Measurements from ENCODE around the gene TMEM109. TPM values are rescaled to one million over a fixed set of nuclear protein-coding genes. Genes with fewer than 3 reads are reported as not detected.

TMEM109 gene
- total and polyA plus RNA-seq, 2 of the 13 experiments (the other 11 are each of a cell fraction or from before 2014, with no cell fraction given) = 7.7 to 18.0 TPM

GRCh38 chr11:60950933-60951605, 37.1 kb downstream of the TMEM109 start:
- Histone ChIP-seq H3K79me2 (ENCODE audit: insufficient read depth, low read length) (no peaks in the 10 kb centered on the region), H3K4me2 (ENCODE audit: low read depth, low read length) (no peak overlapping the region), H3K36me3 (replicated peaks in 1 of 2; ENCODE audit: control insufficient read depth in 1 of 2, insufficient read depth in 2 of 2, low read length in 2 of 2) (no peaks in the 10 kb centered on the region), H3K27me3 (ENCODE audit: control insufficient read depth in 1 of 2, insufficient read depth in 2 of 2, low read length in 2 of 2) (peaks cover 0 to 15% of the 10 kb centered on the region in 2 experiments; a peak in 2 of 5 replicates), H2AFZ (ENCODE audit: low read length) (no peak overlapping the region), H3K9me3 (ENCODE audit: low read length) (no peaks in the 10 kb centered on the region), H3K4me1 (ENCODE audit: insufficient read depth, low read length) (no peaks in the 10 kb centered on the region), H3K27ac (ENCODE audit: extremely low read length, insufficient read depth, low read length) (no peak overlapping the region), H3K4me3 (replicated peaks in 1 of 3; ENCODE audit: insufficient read depth in 1 of 3, low read depth in 2 of 3, low read length in 3 of 3) (no peak overlapping the region), H3K9ac (ENCODE audit: insufficient read depth, low read depth, low read length) (no peak overlapping the region), H4K20me1 (ENCODE audit: insufficient read depth, low read length) (no peaks in the 10 kb centered on the region)
- intact Hi-C loops (cut with micrococcal nuclease; ENCODE audit: unreplicated experiment) (no loop called here), in situ Hi-C loops (cut with HindIII; ENCODE audit: extremely low pct_ligation_motif_present, low pct_unique_long_range_greater_than_20kb) (no loop called here)
- ATAC-seq (no peak), DNase-seq (ENCODE audit: low spot score) (no peak), FAIRE-seq (no peak)
- no peak for TF ChIP-seq ZNF543 (CRISPR knock-in tag; IDR thresholded peaks at IDR 0.05)
- TF ChIP-seq FOXK2 (IDR thresholded peaks at IDR 0.05) = no peak
- no peak for TF ChIP-seq DR1 (CRISPR knock-in tag; IDR thresholded peaks at IDR 0.05)
- TF ChIP-seq MEF2D (CRISPR knock-in tag; IDR thresholded peaks at IDR 0.05) = no peak
- no peak for TF ChIP-seq ZNF354B (CRISPR knock-in tag; IDR thresholded peaks at IDR 0.05)
- TF ChIP-seq ZFP82 (CRISPR knock-in tag; IDR thresholded peaks at IDR 0.05; ENCODE audit: borderline replicate concordance) = no peak
- TF ChIP-seq ZNF557 (CRISPR knock-in tag; IDR thresholded peaks at IDR 0.05) = no peak
- TF ChIP-seq TEAD2 (CRISPR knock-in tag; IDR thresholded peaks at IDR 0.05) = no peak
- no TSS peak for BruUV-seq (replicated peaks)
- 95% methylated on average over 74 of the region's 86 CpGs for WGBS (ENCODE audit: low lambda C conversion rate)
- CTCF ChIA-PET (ENCODE audit: low intra/inter-chr PET ratio, low total read pairs) = no interaction called here
- POLR2A ChIA-PET = no interaction called here

GRCh38 chr11:60951606-60951903, 37.6 kb downstream of the TMEM109 start:
- H3K9me3 ChIP-seq (ENCODE audit: low read length) = no peaks in the 10 kb centered on the region
- H3K27ac ChIP-seq (ENCODE audit: extremely low read length, insufficient read depth, low read length) = no peak overlapping the region
- 79% methylated on average over 8 of the region's 8 CpGs for WGBS (ENCODE audit: low lambda C conversion rate)
- ATAC-seq = no peak
- in situ Hi-C loops (cut with HindIII; ENCODE audit: extremely low pct_ligation_motif_present, low pct_unique_long_range_greater_than_20kb) (no loop called here), intact Hi-C loops (cut with micrococcal nuclease; ENCODE audit: unreplicated experiment) (no loop called here)
- no TSS peak for BruUV-seq (replicated peaks)
- H3K36me3 ChIP-seq (replicated peaks in 1 of 2; ENCODE audit: control insufficient read depth in 1 of 2, insufficient read depth in 2 of 2, low read length in 2 of 2) = no peaks in the 10 kb centered on the region
- ChIA-PET CTCF (ENCODE audit: low intra/inter-chr PET ratio, low total read pairs) (no interaction called here), POLR2A (no interaction called here)
- TF ChIP-seq ZNF142 (CRISPR knock-in tag; IDR thresholded peaks at IDR 0.05) (no peak), MIER2 (CRISPR knock-in tag; IDR thresholded peaks at IDR 0.05) (no peak), RFX5 (IDR thresholded peaks at IDR 0.05; ENCODE audit: low read depth, low read length) (no peak), FOXP4 (CRISPR knock-in tag; IDR thresholded peaks at IDR 0.05) (no peak), FOXK1 (CRISPR knock-in tag; IDR thresholded peaks at IDR 0.05; ENCODE audit: borderline replicate concordance, low read depth) (no peak)
- no peaks in the 10 kb centered on the region for H4K20me1 ChIP-seq (ENCODE audit: insufficient read depth, low read length)
- peaks cover 0 to 15% of the 10 kb centered on the region in 2 experiments; a peak in 2 of 5 replicates for H3K27me3 ChIP-seq (ENCODE audit: control insufficient read depth in 1 of 2, insufficient read depth in 2 of 2, low read length in 2 of 2)
- H2AFZ ChIP-seq (ENCODE audit: low read length) = no peak overlapping the region
- no peak for DNase-seq (ENCODE audit: low spot score)
- no peaks in the 10 kb centered on the region for H3K4me1 ChIP-seq (ENCODE audit: insufficient read depth, low read length)
- no peak overlapping the region for H3K9ac ChIP-seq (ENCODE audit: insufficient read depth, low read depth, low read length)
- FAIRE-seq = no peak
- peak overlapping the region; percentile 86 for H3K4me2 ChIP-seq (ENCODE audit: low read depth, low read length)
- no peaks in the 10 kb centered on the region for H3K79me2 ChIP-seq (ENCODE audit: insufficient read depth, low read length)
- peak overlapping the region in 2 of 3 experiments; percentile 57 to 81; a peak in 1 of 6 replicates for H3K4me3 ChIP-seq (replicated peaks in 1 of 3; ENCODE audit: insufficient read depth in 1 of 3, low read depth in 2 of 3, low read length in 3 of 3)
